HepG2 (cell line): ENCODE results near the gene TMEM256. TPM values are rescaled to one million over a fixed set of nuclear protein-coding genes. Genes with fewer than 3 reads are reported as not detected.

Experiments used
- ATAC-seq: fragments of 200-7000 bp; cut with Tn5 transposase; 3 replicates; pipeline ENCODE4 v1.9.1; 2020; ENCODE audit warnings: mild to moderate bottlenecking, moderate library complexity
- BruUV-seq: library from RNA; stranded (reverse); fragments of 400-500 nt; replicated peaks from 2 replicates; lab custom pipeline; 2021; lab: Mats Ljungman, UMichigan
- CTCF ChIA-PET: fragments of 300-600 bp; formaldehyde crosslinking; extraction: SDS; loops from one replicate; lab custom pipeline; 2021; ENCODE audit warnings: low total read pairs, inconsistent platforms, low intra/inter-chr PET ratio; lab: Yijun Ruan, JAX
- POLR2A ChIA-PET: fragments of 350-600 bp; sonication (Branson Sonifier 250); formaldehyde crosslinking; loops from one replicate; lab custom pipeline; 2020; ENCODE audit warnings: antibody characterized with exemption, inconsistent platforms; lab: Yijun Ruan, JAX
- DNase-seq: peaks from one replicate; pipeline ENCODE4 v3.0.0-alpha.2; 2015; ENCODE audit warnings: low spot score
- FAIRE-seq: peaks from 3 replicates; lab custom pipeline; 2011; peaks lifted over from hg19 to GRCh38; lab: Jason Lieb, UNC
- H2AFZ ChIP-seq: one replicate; pipeline ENCODE4 v1.6.1; 2011; ENCODE audit warnings: low read length, inconsistent platforms
- H3K27ac ChIP-seq: fragments of 300-600 bp; 3 replicates; pipeline ENCODE4 v1.8.0; 2011; ENCODE audit warnings: mixed run types, mild to moderate bottlenecking, mixed read lengths, low read length, inconsistent platforms; ENCODE audit not compliant: insufficient read depth; ENCODE audit errors: extremely low read length
- H3K27me3 ChIP-seq, 2 experiments: fragments of 200-600 bp in 1 of 2; 2 replicates in 1 of 2; 3 replicates in 1 of 2; pipeline versions ENCODE4 v1.6.0 to v1.8.0; 2011; ENCODE audit warnings: low read length in 2 of 2, mild to moderate bottlenecking in 2 of 2, moderate library complexity in 2 of 2, inconsistent platforms in 1 of 2; ENCODE audit not compliant: insufficient read depth in 2 of 2, control insufficient read depth in 1 of 2
- H3K36me3 ChIP-seq, 2 experiments: fragments of 200-600 bp in 1 of 2; replicated peaks in 1 of 2; 2 replicates in 1 of 2; 3 replicates in 1 of 2; pipeline versions ENCODE4 v1.5.1 to v1.8.0; 2011; ENCODE audit warnings: low read length in 2 of 2, inconsistent platforms in 1 of 2; ENCODE audit not compliant: insufficient read depth in 2 of 2, control insufficient read depth in 1 of 2
- H3K4me1 ChIP-seq: 2 replicates; pipeline ENCODE4 v1.5.1; 2012; ENCODE audit warnings: low read length, inconsistent platforms; ENCODE audit not compliant: insufficient read depth
- H3K4me2 ChIP-seq: 2 replicates; pipeline ENCODE4 v1.6.0; 2011; ENCODE audit warnings: low read depth, low read length, inconsistent platforms
- H3K4me3 ChIP-seq, 3 experiments: fragments of 200-600 bp in 1 of 3; sonication (generic), shearing (Covaris generic) in 1 of 3; replicated peaks in 1 of 3; 2 replicates each; pipeline ENCODE4 v1.5.1; 2011 to 2016; ENCODE audit warnings: low read length in 3 of 3, inconsistent platforms in 2 of 3, low read depth in 2 of 3, mild to moderate bottlenecking in 2 of 3, control low read depth in 1 of 3, mixed read lengths in 1 of 3; ENCODE audit not compliant: insufficient read depth in 1 of 3
- H3K79me2 ChIP-seq: one replicate; pipeline ENCODE4 v1.6.1; 2011; ENCODE audit warnings: low read length, inconsistent platforms; ENCODE audit not compliant: insufficient read depth
- H3K9ac ChIP-seq: 2 replicates; pipeline ENCODE4 v1.6.0; 2011; ENCODE audit warnings: mild to moderate bottlenecking, low read depth, low read length, inconsistent platforms; ENCODE audit not compliant: insufficient read depth
- H3K9me3 ChIP-seq: 2 replicates; pipeline ENCODE4 v1.5.1; 2012; ENCODE audit warnings: mild to moderate bottlenecking, low read length
- H4K20me1 ChIP-seq: 2 replicates; pipeline ENCODE4 v1.6.0; 2011; ENCODE audit warnings: inconsistent platforms, mild to moderate bottlenecking, low read length, moderate library complexity; ENCODE audit not compliant: insufficient read depth
- BCL6 ChIP-seq: IDR thresholded peaks from 2 replicates; pipeline ENCODE4 v1.6.1; 2016; ENCODE audit warnings: missing genetic modification reagents, missing compliant biosample characterization
- WGBS: methylation state at CpG from one replicate; pipeline ENCODE4 v1.1.6; 2017; ENCODE audit warnings: low lambda C conversion rate; 5-methylcytosine and 5-hydroxymethylcytosine counted together
- in situ Hi-C: cut with HindIII; loops from 2 replicates; pipeline ENCODE4 v1.10.0; 2017; ENCODE audit warnings: low pct_unique_long_range_greater_than_20kb; ENCODE audit not compliant: extremely low pct_ligation_motif_present
- intact Hi-C: fragments of 100-400 bp; cut with micrococcal nuclease; formaldehyde crosslinking; loops from one replicate; pipeline ENCODE4 v1.10.0; 2022; ENCODE audit not compliant: unreplicated experiment
- polyA plus RNA-seq, 8 experiments: library from polyadenylated mRNA; depleted of rRNA in 3 of 8; stranded (reverse) in 7 of 8; unstranded in 1 of 8; fragments of >200 nt; fragmentation: Illumina TruSeq in 4 of 8; extraction: Trizol in 4 of 8; gene quantifications; 2 replicates each; pipeline versions ENCODE4 v1.2.1 to v1.2.3, GENCODE V29; 2011 to 2016; ENCODE audit warnings: low read depth in 4 of 8, missing spikeins in 1 of 8, mixed read lengths in 1 of 8; ENCODE audit not compliant: insufficient read depth in 1 of 8
- total RNA-seq, 5 experiments: library from RNA; depleted of rRNA; stranded (reverse); fragments of >200 nt; fragmentation: Illumina TruSeq; extraction: Trizol; gene quantifications; 2 replicates each; pipeline ENCODE4 v1.2.3, GENCODE V29; 2016; ENCODE audit warnings: low read depth in 1 of 5
- TF ChIP-seq, protein P1 (sequence below): sonication (generic); formaldehyde crosslinking; conservative IDR thresholded peaks from 2 replicates; pipeline ENCODE4 v1.4.0; 2020; ENCODE audit warnings: missing genetic modification reagents
- TF ChIP-seq, protein P2 (sequence below): sonication (generic); formaldehyde crosslinking; IDR thresholded peaks from 2 replicates; pipeline ENCODE4 v1.5.1; 2020; ENCODE audit warnings: mild to moderate bottlenecking, missing genetic modification reagents, moderate library complexity

TMEM256 gene
- total and polyA plus RNA-seq, 2 of the 13 experiments (the other 11 are each of a cell fraction or from before 2014, with no cell fraction given): 231 to 252 TPM

DNA sequence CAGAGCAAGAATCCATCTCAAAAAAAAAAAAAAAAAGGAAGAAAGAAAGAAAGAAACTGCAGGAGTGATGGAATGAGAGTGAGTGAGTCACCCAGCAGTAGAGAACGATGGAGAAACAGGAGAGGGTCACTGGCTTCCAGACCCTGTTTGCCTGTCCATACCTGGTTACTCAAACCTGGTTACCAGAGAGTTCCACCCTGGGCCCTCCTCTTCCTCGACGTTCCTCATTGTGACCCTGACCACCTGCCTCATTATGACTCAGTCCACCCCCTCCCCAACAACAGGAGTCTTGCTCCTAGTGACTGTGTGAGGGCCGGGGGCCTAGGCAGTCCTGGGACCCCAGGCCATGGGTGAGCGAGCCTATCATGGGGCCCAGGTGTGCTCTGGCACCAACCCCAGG is 24.7 kb upstream of the TMEM256 start, which contains the start of gene SPEM3 (continued):
- TF ChIP-seq, protein P1, sequence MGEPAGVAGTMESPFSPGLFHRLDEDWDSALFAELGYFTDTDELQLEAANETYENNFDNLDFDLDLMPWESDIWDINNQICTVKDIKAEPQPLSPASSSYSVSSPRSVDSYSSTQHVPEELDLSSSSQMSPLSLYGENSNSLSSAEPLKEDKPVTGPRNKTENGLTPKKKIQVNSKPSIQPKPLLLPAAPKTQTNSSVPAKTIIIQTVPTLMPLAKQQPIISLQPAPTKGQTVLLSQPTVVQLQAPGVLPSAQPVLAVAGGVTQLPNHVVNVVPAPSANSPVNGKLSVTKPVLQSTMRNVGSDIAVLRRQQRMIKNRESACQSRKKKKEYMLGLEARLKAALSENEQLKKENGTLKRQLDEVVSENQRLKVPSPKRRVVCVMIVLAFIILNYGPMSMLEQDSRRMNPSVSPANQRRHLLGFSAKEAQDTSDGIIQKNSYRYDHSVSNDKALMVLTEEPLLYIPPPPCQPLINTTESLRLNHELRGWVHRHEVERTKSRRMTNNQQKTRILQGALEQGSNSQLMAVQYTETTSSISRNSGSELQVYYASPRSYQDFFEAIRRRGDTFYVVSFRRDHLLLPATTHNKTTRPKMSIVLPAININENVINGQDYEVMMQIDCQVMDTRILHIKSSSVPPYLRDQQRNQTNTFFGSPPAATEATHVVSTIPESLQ (CRISPR knock-in tag): no peak

DNA sequence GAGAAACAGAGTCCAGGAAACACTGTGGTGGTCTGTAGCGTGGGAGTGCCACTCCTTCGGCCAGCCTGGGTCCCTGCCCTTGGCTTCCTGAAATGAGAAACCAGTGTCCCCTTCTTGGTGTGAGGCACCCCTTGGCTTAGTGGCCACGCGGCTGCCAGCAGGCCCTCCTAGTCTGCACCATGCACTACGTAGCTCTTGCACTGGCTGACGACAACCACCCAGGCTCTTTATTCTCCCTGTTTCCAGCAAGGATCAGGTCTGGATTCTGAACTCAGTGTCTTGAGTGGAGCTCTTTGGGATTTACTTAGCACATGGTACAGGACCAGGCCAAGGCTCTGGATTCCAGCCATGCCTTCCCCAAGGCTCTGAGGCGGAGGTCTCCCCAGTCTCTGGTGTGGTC is 23.7 kb upstream of the TMEM256 start:
- ChIA-PET POLR2A (interaction anchor here (1.2 kb wide), 1 partner anchor 24 kb away, joined by 3 read pairs; no protein-coding TSS in a partner anchor), CTCF (no interaction called here)
- DNase-seq (no peak), ATAC-seq (peak; percentile 19; the same call in 1 of the 3 replicates), FAIRE-seq (no peak)
- no TSS peak for BruUV-seq
- H3K4me3 ChIP-seq: no peak overlapping the region; a peak in 1 of 6 replicates
- WGBS: 49% methylated on average over 2 of the region's 7 CpGs
- peaks cover 8% of the 10 kb centered on the region for H3K4me1 ChIP-seq
- in situ Hi-C loops (no loop called here), intact Hi-C loops (no loop called here)
- no peak overlapping the region for H3K27ac ChIP-seq
- no peaks in the 10 kb centered on the region for H3K36me3 ChIP-seq
- peaks cover 2 to 3% of the 10 kb centered on the region in 2 experiments; a peak in 3 of 5 replicates for H3K27me3 ChIP-seq
- H3K9ac ChIP-seq: no peak overlapping the region
- H3K4me2 ChIP-seq: 0 out of 2 replicates have a peak overlapping the region, but pooled peaks have one; percentile 11
- no peaks in the 10 kb centered on the region for H4K20me1 ChIP-seq
- H3K9me3 ChIP-seq: no peaks in the 10 kb centered on the region
- TF ChIP-seq, protein P2, sequence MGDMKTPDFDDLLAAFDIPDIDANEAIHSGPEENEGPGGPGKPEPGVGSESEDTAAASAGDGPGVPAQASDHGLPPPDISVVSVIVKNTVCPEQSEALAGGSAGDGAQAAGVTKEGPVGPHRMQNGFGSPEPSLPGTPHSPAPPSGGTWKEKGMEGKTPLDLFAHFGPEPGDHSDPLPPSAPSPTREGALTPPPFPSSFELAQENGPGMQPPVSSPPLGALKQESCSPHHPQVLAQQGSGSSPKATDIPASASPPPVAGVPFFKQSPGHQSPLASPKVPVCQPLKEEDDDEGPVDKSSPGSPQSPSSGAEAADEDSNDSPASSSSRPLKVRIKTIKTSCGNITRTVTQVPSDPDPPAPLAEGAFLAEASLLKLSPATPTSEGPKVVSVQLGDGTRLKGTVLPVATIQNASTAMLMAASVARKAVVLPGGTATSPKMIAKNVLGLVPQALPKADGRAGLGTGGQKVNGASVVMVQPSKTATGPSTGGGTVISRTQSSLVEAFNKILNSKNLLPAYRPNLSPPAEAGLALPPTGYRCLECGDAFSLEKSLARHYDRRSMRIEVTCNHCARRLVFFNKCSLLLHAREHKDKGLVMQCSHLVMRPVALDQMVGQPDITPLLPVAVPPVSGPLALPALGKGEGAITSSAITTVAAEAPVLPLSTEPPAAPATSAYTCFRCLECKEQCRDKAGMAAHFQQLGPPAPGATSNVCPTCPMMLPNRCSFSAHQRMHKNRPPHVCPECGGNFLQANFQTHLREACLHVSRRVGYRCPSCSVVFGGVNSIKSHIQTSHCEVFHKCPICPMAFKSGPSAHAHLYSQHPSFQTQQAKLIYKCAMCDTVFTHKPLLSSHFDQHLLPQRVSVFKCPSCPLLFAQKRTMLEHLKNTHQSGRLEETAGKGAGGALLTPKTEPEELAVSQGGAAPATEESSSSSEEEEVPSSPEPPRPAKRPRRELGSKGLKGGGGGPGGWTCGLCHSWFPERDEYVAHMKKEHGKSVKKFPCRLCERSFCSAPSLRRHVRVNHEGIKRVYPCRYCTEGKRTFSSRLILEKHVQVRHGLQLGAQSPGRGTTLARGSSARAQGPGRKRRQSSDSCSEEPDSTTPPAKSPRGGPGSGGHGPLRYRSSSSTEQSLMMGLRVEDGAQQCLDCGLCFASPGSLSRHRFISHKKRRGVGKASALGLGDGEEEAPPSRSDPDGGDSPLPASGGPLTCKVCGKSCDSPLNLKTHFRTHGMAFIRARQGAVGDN (CRISPR knock-in tag): peak; percentile 40
- no peak for TF ChIP-seq BCL6 (CRISPR knock-in tag)
- no peak overlapping the region for H2AFZ ChIP-seq
- H3K79me2 ChIP-seq: no peaks in the 10 kb centered on the region
